TTC549 (cell line): Measurements from ENCODE around the gene ZFHX3.
"Not testable (repeated sequence)": the region's sequence is repeated elsewhere in the genome, so short reads cannot be mapped to it uniquely, and the experiment has no call there.

Source experiments
- FAIRE-seq: peaks from 2 replicates; lab custom pipeline; 2012; peaks lifted over from hg19 to GRCh38; lab: Jason Lieb, UNC

The ZFHX3 gene

GRCh38 chr16:73022534-73022933 lies 25.4 kb downstream of the ZFHX3 start:
- FAIRE-seq, result no peak

GRCh38 chr16:73021866-73022495 lies 25.9 kb downstream of the ZFHX3 start:
- FAIRE-seq, result no peak

GRCh38 chr16:73020409-73020884 lies 27.5 kb downstream of the ZFHX3 start:
- FAIRE-seq, result no peak

- no peak for FAIRE-seq
Measured at GRCh38 chr16:73019457-73020362, 28.2 kb downstream of the ZFHX3 start.

- FAIRE-seq, result no peak
Measured at GRCh38 chr16:73018821-73019456, 29.0 kb downstream of the ZFHX3 start.

GRCh38 chr16:73017321-73017720 lies 30.6 kb downstream of the ZFHX3 start:
- no peak for FAIRE-seq

- FAIRE-seq, result no peak
Measured at GRCh38 chr16:73016488-73016830, 31.5 kb downstream of the ZFHX3 start.

GRCh38 chr16:73015612-73016487 lies 32.1 kb downstream of the ZFHX3 start:
- FAIRE-seq, result no peak

- FAIRE-seq, result no peak
Measured at GRCh38 chr16:73014768-73015167, 33.2 kb downstream of the ZFHX3 start.

- FAIRE-seq, result no peak
Measured at GRCh38 chr16:73013974-73014373, 34.0 kb downstream of the ZFHX3 start.

- FAIRE-seq, result no peak
Measured at GRCh38 chr16:73012341-73012740, 35.6 kb downstream of the ZFHX3 start.

- no peak for FAIRE-seq
Measured at GRCh38 chr16:73011926-73012325, 36.0 kb downstream of the ZFHX3 start.

GRCh38 chr16:73010150-73010676 lies 37.7 kb downstream of the ZFHX3 start:
- no peak for FAIRE-seq

- FAIRE-seq, result not testable (repeated sequence)
Measured at GRCh38 chr16:73009710-73010109, 38.2 kb downstream of the ZFHX3 start.

- FAIRE-seq, result no peak
Measured at GRCh38 chr16:73006026-73006425, 41.9 kb downstream of the ZFHX3 start.

GRCh38 chr16:73002866-73003265 lies 45.1 kb downstream of the ZFHX3 start:
- no peak for FAIRE-seq

GRCh38 chr16:73000907-73001521 lies 46.9 kb downstream of the ZFHX3 start:
- FAIRE-seq, result no peak

GRCh38 chr16:73000020-73000906 lies 47.7 kb downstream of the ZFHX3 start:
- no peak for FAIRE-seq

GRCh38 chr16:72999541-73000019 lies 48.3 kb downstream of the ZFHX3 start:
- no peak for FAIRE-seq

- FAIRE-seq, result no peak
Measured at GRCh38 chr16:72997141-72997542, 50.8 kb downstream of the ZFHX3 start.
